ENCODE results near the gene DCT. TPM values are rescaled to one million over a fixed set of nuclear protein-coding genes. Genes with fewer than 3 reads are reported as not detected.

DCT gene
- polyA plus RNA-seq, 1 of the 3 experiments (the other 2 are of a cell fraction), result 0.03 TPM

DNA sequence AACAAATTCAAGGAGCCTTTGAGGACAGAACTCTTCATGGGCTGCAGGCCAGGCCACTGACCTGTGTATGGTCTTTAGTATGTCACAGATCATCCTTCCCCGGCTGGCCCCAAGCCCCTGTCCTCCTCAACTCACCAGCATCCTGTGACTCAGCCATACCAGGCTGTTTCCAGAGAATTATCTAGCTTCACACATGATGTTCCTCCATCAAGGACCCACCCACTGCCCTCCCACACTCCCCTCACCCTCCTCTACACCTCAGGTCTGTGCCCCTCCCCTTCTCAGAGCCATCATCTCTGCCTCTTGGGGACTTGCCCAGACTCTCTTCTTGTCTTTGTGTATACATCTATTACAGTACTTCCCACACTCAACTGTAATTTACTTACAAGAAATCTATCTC, 14.7 kb downstream of the DCT start (continued):
- TF ChIP-seq REST (IDR thresholded peaks at IDR 0.05; ENCODE audit: low read depth, low read length) (no peak), PBX3 (IDR thresholded peaks at IDR 0.05) (no peak)

GRCh38 chr13:94462670-94463069, 16.8 kb downstream of the DCT start:
- H3K79me2 ChIP-seq (ENCODE audit: insufficient read depth), result no peaks in the 10 kb centered on the region
- no peaks in the 10 kb centered on the region for H4K20me1 ChIP-seq (ENCODE audit: insufficient read depth)
- H3K9me3 ChIP-seq, result no peaks in the 10 kb centered on the region
- H3K9me2 ChIP-seq, result no peaks in the 10 kb centered on the region
- POLR2A ChIA-PET, result no interaction called here
- CTCF ChIA-PET, result interaction anchor here (1.1 kb wide), 1 partner anchor 163 kb away, joined by 4 read pairs; no protein-coding TSS in a partner anchor
- H3K36me3 ChIP-seq (replicated peaks in 1 of 2; ENCODE audit: control insufficient read depth in 1 of 2, insufficient read depth in 2 of 2, low read length in 1 of 2), result no peaks in the 10 kb centered on the region
- H3K4me1 ChIP-seq (ENCODE audit: control insufficient read depth in 1 of 2, insufficient read depth in 2 of 2, low read depth in 1 of 2, low read length in 1 of 2), result no peaks in the 10 kb centered on the region
- 74% methylated on average over 6 of the region's 6 CpGs for WGBS (ENCODE audit: low lambda C conversion rate)
- H3K4me2 ChIP-seq, result no peak overlapping the region
- no peaks in the 10 kb centered on the region for H3K27me3 ChIP-seq (ENCODE audit: insufficient read depth)
- H2AFZ ChIP-seq (ENCODE audit: low read depth), result no peak overlapping the region
- TF ChIP-seq CHD2 (IDR thresholded peaks at IDR 0.05; ENCODE audit: low read length, partially characterized antibody) (no peak), EP300 (IDR thresholded peaks at IDR 0.05; ENCODE audit: borderline replicate concordance in 1 of 2, low read depth in 1 of 2, low read length in 1 of 2) (no peak)
- no peak overlapping the region for H3K27ac ChIP-seq (ENCODE audit: low read depth in 2 of 2, low read length in 1 of 2)
- no peak overlapping the region for H3K4me3 ChIP-seq (ENCODE audit: low read depth in 2 of 2, low read length in 1 of 2)
- no peak overlapping the region for H3K9ac ChIP-seq
- DNase-seq, result no peak
- H3F3A ChIP-seq (replicated peaks; ENCODE audit: insufficient read depth), result no peaks in the 10 kb centered on the region

DNA sequence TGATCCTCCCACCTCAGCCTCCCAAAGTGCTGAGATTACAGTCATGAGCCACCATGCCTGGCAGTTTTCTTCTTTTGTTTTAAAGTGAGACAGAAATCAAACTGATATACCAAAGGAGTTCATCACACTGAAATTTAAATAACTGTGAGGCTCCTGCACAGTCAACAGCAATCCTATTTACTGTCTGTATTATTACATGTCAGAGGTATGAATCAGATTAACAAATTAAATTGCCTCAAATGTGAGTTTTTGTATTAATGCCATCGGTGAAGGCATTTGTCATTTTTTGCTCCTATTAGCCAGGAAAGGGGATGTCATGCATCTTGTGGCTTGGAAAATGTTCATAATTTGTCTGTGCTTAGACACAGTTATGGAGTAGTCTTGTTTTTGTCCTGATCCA, 20.4 kb downstream of the DCT start:
- Histone ChIP-seq H3K79me2 (ENCODE audit: insufficient read depth) (no peaks in the 10 kb centered on the region), H2AFZ (ENCODE audit: low read depth) (no peak overlapping the region), H3K4me3 (ENCODE audit: low read depth in 2 of 2, low read length in 1 of 2) (no peak overlapping the region), H3K27me3 (ENCODE audit: insufficient read depth) (no peaks in the 10 kb centered on the region), H3K36me3 (replicated peaks in 1 of 2; ENCODE audit: control insufficient read depth in 1 of 2, insufficient read depth in 2 of 2, low read length in 1 of 2) (no peaks in the 10 kb centered on the region), H3K9me2 (no peaks in the 10 kb centered on the region), H3K9ac (no peak overlapping the region), H3K4me1 (ENCODE audit: control insufficient read depth in 1 of 2, insufficient read depth in 2 of 2, low read depth in 1 of 2, low read length in 1 of 2) (peaks cover 0 to 9% of the 10 kb centered on the region in 2 experiments; a peak in 2 of 4 replicates), H3K4me2 (no peak overlapping the region), H3F3A (replicated peaks; ENCODE audit: insufficient read depth) (no peaks in the 10 kb centered on the region), H3K9me3 (no peaks in the 10 kb centered on the region), H3K27ac (ENCODE audit: low read depth in 2 of 2, low read length in 1 of 2) (no peak overlapping the region), H4K20me1 (ENCODE audit: insufficient read depth) (no peaks in the 10 kb centered on the region)
- no peak for DNase-seq
- TF ChIP-seq USF2 (IDR thresholded peaks at IDR 0.05; ENCODE audit: borderline replicate concordance, low read depth, low read length) (no peak), ELF1 (IDR thresholded peaks at IDR 0.05) (no peak), NRF1 (IDR thresholded peaks at IDR 0.05; ENCODE audit: low read depth, low read length) (no peak), NFIC (IDR thresholded peaks at IDR 0.05; ENCODE audit: borderline replicate concordance) (no peak), PBX3 (IDR thresholded peaks at IDR 0.05) (no peak)
- ChIA-PET POLR2A (no interaction called here), CTCF (interaction anchor here (1.1 kb wide), 1 partner anchor 97 kb away, joined by 3 read pairs; no protein-coding TSS in a partner anchor)
- WGBS (ENCODE audit: low lambda C conversion rate), result 77% methylated on average over 1 of the region's 1 CpG

All from SK-N-SH (cell line).